HepG2 (cell line): ENCODE results near the gene ADM5. TPM values are rescaled to one million over a fixed set of nuclear protein-coding genes. Genes with fewer than 3 reads are reported as not detected.

Experiments used
- CBX1 ChIP-seq: IDR thresholded peaks from one replicate; pipeline ENCODE4 v1.6.1; 2016; ENCODE audit warnings: antibody characterized with exemption, low read depth
- CEBPZ ChIP-seq: IDR thresholded peaks from 2 replicates; pipeline ENCODE4 v1.6.1; 2012; ENCODE audit warnings: low read length, improper control_type of control experiment
- CHD2 ChIP-seq: IDR thresholded peaks from 2 replicates; pipeline ENCODE4 v1.6.1; 2011; ENCODE audit warnings: low read depth, low read length, improper control_type of control experiment
- CSRNP1 ChIP-seq: sonication (generic); formaldehyde crosslinking; IDR thresholded peaks from 2 replicates; pipeline ENCODE4 v1.8.1; 2023; ENCODE audit warnings: mild to moderate bottlenecking, missing genetic modification reagents
- E2F1 ChIP-seq: sonication (generic); formaldehyde crosslinking; IDR thresholded peaks from 2 replicates; pipeline ENCODE4 v1.5.0; 2020; ENCODE audit warnings: missing genetic modification reagents
- HMG20A ChIP-seq: IDR thresholded peaks from 2 replicates; pipeline ENCODE4 v1.6.1; 2016; ENCODE audit warnings: borderline replicate concordance
- NCOA1 ChIP-seq: sonication (generic); formaldehyde crosslinking; IDR thresholded peaks from 2 replicates; pipeline ENCODE4 v1.9.0; 2021; ENCODE audit warnings: missing genetic modification reagents
- NFAT5 ChIP-seq: sonication (generic); formaldehyde crosslinking; IDR thresholded peaks from 2 replicates; pipeline ENCODE4 v1.4.0; 2020; ENCODE audit warnings: missing genetic modification reagents
- RAD21 ChIP-seq: fragments of 450-650 bp; formaldehyde crosslinking; IDR thresholded peaks from 2 replicates; pipeline ENCODE4 v1.5.0; 2020; ENCODE audit warnings: mild to moderate bottlenecking
- SNAPC2 ChIP-seq: sonication (generic); formaldehyde crosslinking; IDR thresholded peaks from 2 replicates; pipeline ENCODE4 v1.8.1; 2022; ENCODE audit warnings: mild to moderate bottlenecking, missing genetic modification reagents
- SP1 ChIP-seq, 2 experiments: fragments of 450-650 bp in 1 of 2; sonication (generic) in 1 of 2; formaldehyde crosslinking in 1 of 2; IDR thresholded peaks; 2 replicates each; pipeline versions ENCODE4 v1.4.0 to v1.6.1; 2016 to 2020; ENCODE audit warnings: missing genetic modification reagents in 1 of 2
- TBX2 ChIP-seq: sonication (generic); formaldehyde crosslinking; IDR thresholded peaks from 2 replicates; pipeline ENCODE4 v1.5.0; 2020; ENCODE audit warnings: missing genetic modification reagents, mild to moderate bottlenecking, borderline replicate concordance
- ZBTB39 ChIP-seq: sonication (generic); formaldehyde crosslinking; IDR thresholded peaks from 2 replicates; pipeline ENCODE4 v1.5.0; 2020; ENCODE audit warnings: missing genetic modification reagents
- ZNF138 ChIP-seq: sonication (generic); formaldehyde crosslinking; IDR thresholded peaks from 2 replicates; pipeline ENCODE4 v1.5.0; 2020; ENCODE audit warnings: mild to moderate bottlenecking, low read depth, missing genetic modification reagents
- ZNF34 ChIP-seq: sonication (generic); formaldehyde crosslinking; IDR thresholded peaks from 2 replicates; pipeline ENCODE4 v1.4.0; 2020; ENCODE audit warnings: mild to moderate bottlenecking, missing genetic modification reagents, borderline replicate concordance
- ZNF530 ChIP-seq: sonication (generic); formaldehyde crosslinking; IDR thresholded peaks from 2 replicates; pipeline ENCODE4 v1.5.0; 2020; ENCODE audit warnings: low read depth, mild to moderate bottlenecking, missing genetic modification reagents
- ZNF570 ChIP-seq: sonication (generic); formaldehyde crosslinking; IDR thresholded peaks from 2 replicates; pipeline ENCODE4 v1.4.0; 2020; ENCODE audit warnings: mild to moderate bottlenecking, missing genetic modification reagents, borderline replicate concordance
- polyA plus RNA-seq, 8 experiments: library from polyadenylated mRNA; depleted of rRNA in 3 of 8; stranded (reverse) in 7 of 8; unstranded in 1 of 8; fragments of >200 nt; fragmentation: Illumina TruSeq in 4 of 8; extraction: Trizol in 4 of 8; gene quantifications; 2 replicates each; pipeline versions ENCODE4 v1.2.1 to v1.2.3, GENCODE V29; 2011 to 2016; ENCODE audit warnings: low read depth in 4 of 8, missing spikeins in 1 of 8, mixed read lengths in 1 of 8; ENCODE audit not compliant: insufficient read depth in 1 of 8
- total RNA-seq, 5 experiments: library from RNA; depleted of rRNA; stranded (reverse); fragments of >200 nt; fragmentation: Illumina TruSeq; extraction: Trizol; gene quantifications; 2 replicates each; pipeline ENCODE4 v1.2.3, GENCODE V29; 2016; ENCODE audit warnings: low read depth in 1 of 5

Gene ADM5
- total and polyA plus RNA-seq, 2 of the 13 experiments (the other 11 are each of a cell fraction or from before 2014, with no cell fraction given), result 2.7 to 4.1 TPM

GRCh38 chr19:49676784-49677230 is 12.6 kb upstream of the ADM5 start (continued):
- no peak for TF ChIP-seq ZNF138 (CRISPR knock-in tag)
- no peak for TF ChIP-seq ZBTB39 (CRISPR knock-in tag)
- TF ChIP-seq NFAT5 (CRISPR knock-in tag), result no peak
- peak; percentile 67 for TF ChIP-seq CHD2
- no peak for TF ChIP-seq RAD21 (CRISPR knock-in tag)
- TF ChIP-seq CSRNP1 (CRISPR knock-in tag), result no peak
- no peak for TF ChIP-seq CBX1
- no peak for TF ChIP-seq ZNF570 (CRISPR knock-in tag)
- no peak for TF ChIP-seq NCOA1 (CRISPR knock-in tag)
- TF ChIP-seq TBX2 (CRISPR knock-in tag), result peak; percentile 64
- no peak for TF ChIP-seq ZNF530 (CRISPR knock-in tag)
- TF ChIP-seq CEBPZ, result peak; percentile 87
- no peak for TF ChIP-seq ZNF34 (CRISPR knock-in tag)
- TF ChIP-seq E2F1 (CRISPR knock-in tag), result peak; percentile 75; the same call in 1 of the 2 replicates
- TF ChIP-seq SP1 (IDR thresholded peaks at IDR 0.05), result peak; percentile 6
- peak; percentile 65 for TF ChIP-seq SP1 (CRISPR knock-in tag; IDR thresholded peaks at IDR 0.05)
- no peak for TF ChIP-seq HMG20A (CRISPR knock-in tag)
- no peak for TF ChIP-seq SNAPC2
